NB4 (cell line): Measurements from ENCODE around the gene ATG9B.

ENCODE experiments used
- CTCF ChIP-seq: IDR thresholded peaks from one replicate; pipeline ENCODE4 v1.5.1; 2012; ENCODE audit warnings: low read depth, low read length
- POLR2A ChIP-seq: IDR thresholded peaks from 2 replicates; pipeline ENCODE4 v1.6.1; 2011; ENCODE audit warnings: mild to moderate bottlenecking; ENCODE audit not compliant: insufficient read length; ENCODE audit errors: extremely low read depth

GRCh38 chr7:151056283-151056665 is 32.0 kb upstream of the ATG9B start:
- TF ChIP-seq CTCF = no peak
- no peak for TF ChIP-seq POLR2A
